GM19455 (cell line): ENCODE results near the gene VEGFC.

Source experiments
- ATAC-seq: cut with Tn5 transposase; IDR thresholded peaks from one replicate; pipeline ENCODE4 v1.9.1; 2021; ENCODE audit not compliant: unreplicated experiment

Gene VEGFC

GRCh38 chr4:176792326-176793059 is at the start of gene VEGFC:
Gene VEGFC (minus strand): TSS chr4:176792922. CDS start chr4:176792311, 611 bp downstream.
- peak; percentile 57 for ATAC-seq

GRCh38 chr4:176841711-176842112 is 49.0 kb upstream of the VEGFC start:
- no peak for ATAC-seq

- ATAC-seq, result no peak
These were observed 47.4 kb upstream of the VEGFC start for GRCh38 chr4:176840166-176840565.

GRCh38 chr4:176839656-176840055 is 46.9 kb upstream of the VEGFC start:
- no peak for ATAC-seq

- ATAC-seq, result no peak
These were observed 46.1 kb upstream of the VEGFC start for GRCh38 chr4:176838601-176839433.

- ATAC-seq, result no peak
These were observed 44.6 kb upstream of the VEGFC start for GRCh38 chr4:176837169-176837895.

GRCh38 chr4:176834531-176834930 is 41.8 kb upstream of the VEGFC start:
- no peak for ATAC-seq

- ATAC-seq, result no peak
These were observed 40.9 kb upstream of the VEGFC start for GRCh38 chr4:176833400-176834175.

- ATAC-seq, result no peak
These were observed 38.2 kb upstream of the VEGFC start for GRCh38 chr4:176830971-176831370.

- no peak for ATAC-seq
These were observed 32.9 kb upstream of the VEGFC start for GRCh38 chr4:176825586-176825985.

GRCh38 chr4:176824645-176825366 is 32.1 kb upstream of the VEGFC start:
- no peak for ATAC-seq

- ATAC-seq, result no peak
These were observed 25.8 kb upstream of the VEGFC start for GRCh38 chr4:176818531-176818930.

- peak; percentile 70 for ATAC-seq
These were observed 24.5 kb upstream of the VEGFC start for GRCh38 chr4:176817204-176817603.

GRCh38 chr4:176814770-176815169 is 22.0 kb upstream of the VEGFC start:
- ATAC-seq, result no peak

GRCh38 chr4:176810481-176811249 is 17.9 kb upstream of the VEGFC start:
- no peak for ATAC-seq

- no peak for ATAC-seq
These were observed 14.2 kb upstream of the VEGFC start for GRCh38 chr4:176806778-176807375.

GRCh38 chr4:176805155-176805554 is 12.4 kb upstream of the VEGFC start:
- ATAC-seq, result no peak

- ATAC-seq, result no peak
These were observed 8.3 kb upstream of the VEGFC start for GRCh38 chr4:176800891-176801534.
